OCI-M2 (cell line): ENCODE data around the gene CASKIN1.

Experiments used
- DNase-seq: peaks from one replicate; lab custom pipeline; 2025; ENCODE audit not compliant: unreplicated experiment; lab: John Stamatoyannopoulos, UW

CASKIN1 gene

DNA sequence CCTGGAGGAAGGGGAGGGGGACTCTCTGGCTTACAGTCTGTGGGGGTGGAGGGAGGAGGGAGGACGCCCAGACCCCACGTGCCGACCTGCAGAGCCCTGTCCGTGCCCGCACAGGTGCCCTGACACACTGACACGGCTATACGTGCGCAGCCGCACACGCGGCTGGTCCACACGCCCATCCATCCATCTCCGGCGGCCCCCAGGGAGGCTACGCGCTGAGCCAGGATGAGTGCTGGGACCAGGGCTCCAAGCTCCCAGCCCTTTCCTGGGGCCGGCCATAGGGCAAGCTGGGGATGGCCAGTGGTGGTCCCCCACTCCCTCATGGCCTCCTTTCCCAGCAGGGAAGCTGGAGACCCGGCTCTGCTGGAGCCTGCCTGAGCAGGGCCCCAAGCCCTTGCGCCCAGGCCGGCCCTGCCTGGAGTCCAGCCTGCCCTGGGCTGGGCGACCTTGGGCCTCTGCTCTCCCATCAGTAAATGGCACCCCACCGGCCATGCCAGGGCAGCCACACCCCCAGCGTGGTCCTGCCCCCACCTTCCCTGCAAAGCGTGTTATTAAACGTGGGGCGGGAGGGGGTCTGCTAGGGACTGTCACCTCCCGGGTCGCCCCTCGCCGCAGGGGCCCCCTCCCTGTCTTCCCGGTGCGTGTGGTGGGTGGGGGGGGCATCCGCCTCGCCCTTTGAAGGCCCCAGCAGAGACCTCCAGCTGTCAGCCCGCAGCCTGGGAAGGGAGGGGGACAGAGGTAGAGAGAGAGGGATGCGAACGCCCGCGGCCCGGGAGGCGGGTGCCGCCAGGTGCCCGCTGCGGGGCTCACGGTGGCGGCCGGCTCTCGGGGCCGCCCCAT lies 863 bp downstream of the CASKIN1 start:
- DNase-seq: no peak

DNA sequence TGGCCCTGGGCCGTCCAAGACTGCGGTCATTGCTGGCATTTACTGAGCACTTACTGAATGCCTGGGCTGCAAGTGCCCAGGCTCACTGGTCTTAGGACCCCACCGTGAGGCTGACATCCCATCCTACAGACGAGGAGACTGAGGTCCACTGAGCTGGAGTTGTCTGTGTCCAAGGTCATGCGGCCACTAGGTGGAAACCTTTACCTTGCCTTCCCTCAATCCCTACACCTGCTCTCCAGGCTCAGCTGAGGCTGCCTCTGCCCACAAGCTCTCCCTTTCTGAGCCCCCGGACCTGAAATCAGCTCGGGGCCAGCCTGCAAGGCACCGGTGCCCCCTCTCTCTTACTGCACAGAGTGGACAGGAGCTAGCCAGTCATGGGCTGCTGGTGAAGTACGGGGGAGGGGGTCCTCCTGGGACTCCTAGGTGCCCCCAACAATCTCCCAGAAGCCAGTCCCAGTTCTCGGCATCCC lies 1.5 kb downstream of the CASKIN1 start:
- no peak for DNase-seq

DNA sequence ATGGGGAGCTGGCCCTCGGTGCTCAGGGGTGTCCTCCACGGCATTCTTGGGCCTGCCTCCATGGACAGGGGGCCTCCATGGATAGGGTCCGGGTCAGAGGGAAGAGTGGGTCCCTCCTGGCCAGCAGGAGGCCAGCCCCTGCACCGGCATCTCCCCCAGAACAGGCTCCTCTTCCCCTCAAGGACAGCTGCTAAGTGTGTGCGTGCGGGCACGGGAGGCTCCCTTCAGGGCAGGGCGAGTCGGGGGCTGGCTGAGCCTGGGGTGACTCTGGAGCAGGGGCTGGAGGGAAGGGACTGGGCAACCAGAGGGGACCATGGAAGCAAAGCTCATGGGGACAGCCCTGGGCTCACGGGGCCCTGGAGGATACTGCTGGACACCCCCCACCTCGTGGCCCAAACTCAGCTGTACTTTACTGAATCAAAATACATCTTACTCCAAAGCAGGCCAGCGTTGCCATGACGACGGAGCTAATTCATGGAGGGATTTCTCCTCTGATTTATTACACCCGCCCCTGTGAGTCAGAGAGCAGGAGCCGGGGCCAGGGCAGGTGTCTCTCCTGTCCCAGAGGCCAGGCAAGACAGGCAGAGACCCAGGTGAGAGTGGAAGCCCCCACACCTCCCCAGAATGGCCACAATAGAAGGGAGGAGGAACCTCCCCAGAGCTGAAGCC lies 2.1 kb downstream of the CASKIN1 start:
- DNase-seq: no peak

DNA sequence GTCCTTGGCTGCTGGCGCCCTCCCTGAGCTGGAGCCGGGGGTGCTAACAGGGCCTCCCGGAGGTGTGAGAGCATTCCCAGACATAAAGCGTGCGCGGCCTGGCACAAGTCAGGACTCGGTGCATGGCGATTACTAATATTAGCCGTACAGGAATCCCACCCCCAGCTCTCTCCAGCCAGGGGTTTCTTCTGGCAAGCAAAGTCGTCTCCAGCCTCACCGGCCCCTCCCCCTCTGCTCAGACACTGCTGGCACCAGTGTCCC lies 5.0 kb downstream of the CASKIN1 start:
- no peak for DNase-seq

DNA sequence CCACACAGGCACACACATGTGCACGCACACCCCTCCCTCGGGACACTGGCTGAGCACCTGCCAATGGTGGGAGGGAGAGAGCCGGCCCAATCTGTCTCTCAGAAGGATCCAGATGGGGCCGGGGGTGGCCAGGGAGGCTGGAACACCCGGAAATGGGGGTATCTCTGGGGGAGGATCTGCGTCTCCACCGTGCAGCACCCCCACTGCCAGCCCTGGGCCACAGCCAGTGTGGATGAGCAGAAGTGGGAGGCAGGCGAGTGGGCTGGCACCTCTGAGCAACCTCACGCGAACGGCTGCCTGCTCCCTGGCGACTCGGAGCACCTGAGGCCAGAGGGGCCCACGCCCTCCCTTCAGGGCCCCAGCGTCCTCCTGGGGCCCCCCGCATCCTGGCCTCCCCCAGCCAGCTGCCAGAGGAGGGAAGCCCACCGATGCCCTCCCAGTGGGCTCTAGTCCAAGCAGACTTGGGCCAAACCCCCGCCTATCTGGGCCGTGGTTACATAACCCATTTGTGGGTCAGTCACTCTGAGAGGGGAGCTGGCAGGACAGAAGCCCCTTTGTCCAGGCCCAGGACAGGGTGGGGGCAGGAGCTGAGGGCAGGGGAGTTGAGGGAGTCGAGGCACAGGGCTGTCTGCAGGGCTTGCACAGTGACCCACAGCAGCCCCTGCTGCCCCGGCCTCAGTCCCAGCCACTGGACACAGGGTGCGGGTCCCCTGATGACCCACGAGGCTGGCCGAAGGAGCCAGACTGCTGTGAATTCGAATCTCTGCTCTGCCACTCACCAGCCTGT lies 5.6 kb downstream of the CASKIN1 start:
- no peak for DNase-seq

DNA sequence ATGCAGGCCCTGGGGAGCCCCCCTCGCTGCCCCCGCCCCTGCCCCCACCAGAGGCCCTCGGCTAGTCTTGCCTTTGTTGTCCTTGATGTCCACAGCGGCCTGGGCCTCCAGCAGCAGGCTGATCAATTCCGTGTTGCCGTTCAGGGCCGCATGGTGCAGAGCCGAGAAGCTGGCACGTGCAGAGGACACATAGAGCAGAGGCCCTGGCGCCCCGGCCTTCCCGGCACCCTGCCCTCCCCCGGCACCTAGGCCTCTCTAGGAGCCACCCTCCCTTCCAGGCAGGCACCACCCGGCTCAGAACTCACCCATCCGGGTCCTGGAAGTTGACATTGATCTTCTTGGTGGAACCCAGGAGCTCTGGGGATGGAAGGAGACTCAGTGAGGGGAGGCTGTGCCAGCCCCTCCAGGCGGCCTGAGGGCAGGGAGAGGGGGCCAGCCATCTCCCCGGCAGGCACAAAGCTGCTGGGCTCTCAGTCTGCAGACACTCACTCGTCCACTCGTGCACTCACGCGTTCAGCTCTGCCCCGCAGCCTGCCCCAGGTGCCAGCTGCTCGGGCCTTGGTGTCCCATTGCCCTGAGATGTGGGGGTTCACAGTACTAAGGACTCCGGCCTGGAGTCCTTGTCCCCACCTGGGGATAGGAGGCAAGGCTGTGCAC lies 6.3 kb downstream of the CASKIN1 start:
- DNase-seq: no peak

DNA sequence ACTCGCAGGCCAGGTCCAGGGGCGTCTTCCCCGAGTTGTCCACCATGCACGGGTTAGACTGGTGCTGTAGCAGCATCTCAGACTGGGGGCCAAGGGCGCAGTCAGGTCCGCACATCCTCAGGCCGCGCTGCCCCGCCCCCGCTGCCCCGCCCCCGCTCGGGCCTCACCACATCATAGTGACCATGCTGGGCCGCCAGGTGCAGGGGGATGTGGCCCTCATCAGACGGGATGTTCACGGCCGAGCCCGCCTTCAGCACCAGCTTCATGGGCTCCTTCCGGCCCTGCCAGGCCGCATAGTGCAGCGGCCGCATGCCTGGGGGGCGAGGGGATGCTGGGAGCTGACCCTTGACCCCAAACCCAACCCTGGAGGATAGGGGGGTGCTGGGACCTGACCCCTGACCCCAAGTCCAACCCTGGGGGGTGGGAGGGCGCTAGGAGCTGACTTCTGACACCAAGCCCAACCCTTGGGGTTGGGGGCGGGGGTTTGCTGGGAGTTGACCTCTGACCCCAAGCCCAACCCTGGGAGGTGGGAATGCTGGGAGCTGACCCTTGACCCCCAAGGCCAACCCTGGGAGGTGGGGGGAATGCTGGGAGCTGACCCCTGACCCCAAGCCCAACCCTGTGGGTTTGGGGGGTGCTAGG lies 7.0 kb downstream of the CASKIN1 start:
- DNase-seq: no peak

DNA sequence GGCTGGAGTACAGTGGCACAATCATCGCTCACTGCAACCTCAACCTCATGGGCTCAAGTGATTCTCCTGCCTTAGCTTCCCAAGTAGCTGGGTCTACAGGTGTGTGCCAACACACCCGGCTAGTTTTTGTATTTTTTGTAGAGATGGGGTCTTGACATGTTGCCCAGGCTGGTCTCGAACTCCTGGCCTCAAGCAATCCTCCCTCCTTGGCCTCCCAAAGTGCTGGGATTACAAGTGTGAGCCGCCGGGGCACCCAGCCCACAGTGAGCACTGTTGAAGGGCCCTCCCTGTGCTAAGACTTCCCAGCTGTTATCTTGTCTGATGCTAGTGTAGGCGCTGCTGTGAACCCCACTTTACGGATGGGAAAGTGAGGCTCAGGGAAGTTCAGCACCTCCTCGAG lies 8.0 kb downstream of the CASKIN1 start:
- DNase-seq: no peak

DNA sequence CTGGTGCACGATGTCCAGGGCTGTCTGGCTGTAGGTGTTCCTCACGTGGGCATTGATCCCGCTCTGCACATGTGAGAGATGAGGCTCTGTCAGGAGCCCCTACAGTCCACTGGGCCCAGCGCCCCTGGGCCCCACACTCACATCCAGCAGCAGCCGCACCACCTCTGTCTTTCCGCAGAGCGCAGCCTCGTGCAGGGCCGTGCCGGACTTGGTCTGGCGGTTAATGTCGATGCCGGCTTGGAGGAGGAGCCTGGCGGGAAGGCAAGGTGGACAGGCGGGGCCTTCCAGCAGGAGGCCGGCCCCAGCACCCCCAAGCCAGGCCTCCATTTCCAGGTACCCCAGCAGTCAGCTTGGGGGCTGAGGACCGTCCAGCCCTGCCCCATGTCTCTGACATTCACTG lies 9.2 kb downstream of the CASKIN1 start:
- DNase-seq: no peak

DNA sequence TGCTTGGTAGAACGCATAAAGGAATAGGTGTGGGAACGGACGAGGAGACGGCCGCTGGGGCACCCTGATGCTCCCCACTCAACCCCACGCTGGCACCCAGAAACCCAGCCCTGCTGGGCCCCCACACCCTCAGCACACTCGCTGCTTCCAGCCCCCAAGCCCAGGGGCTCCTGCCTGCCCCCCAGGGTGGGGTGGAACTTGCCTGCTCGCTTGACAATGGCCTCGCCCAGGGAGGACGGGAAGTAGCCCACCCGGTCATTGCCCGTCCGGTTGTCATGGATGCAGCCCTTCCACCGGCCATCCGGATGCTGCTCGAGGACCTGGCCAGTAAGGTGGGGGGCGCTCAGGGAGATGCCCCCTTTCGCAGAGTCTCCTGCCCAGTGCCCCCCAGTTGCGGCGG lies 9.9 kb downstream of the CASKIN1 start:
- DNase-seq: no peak

DNA sequence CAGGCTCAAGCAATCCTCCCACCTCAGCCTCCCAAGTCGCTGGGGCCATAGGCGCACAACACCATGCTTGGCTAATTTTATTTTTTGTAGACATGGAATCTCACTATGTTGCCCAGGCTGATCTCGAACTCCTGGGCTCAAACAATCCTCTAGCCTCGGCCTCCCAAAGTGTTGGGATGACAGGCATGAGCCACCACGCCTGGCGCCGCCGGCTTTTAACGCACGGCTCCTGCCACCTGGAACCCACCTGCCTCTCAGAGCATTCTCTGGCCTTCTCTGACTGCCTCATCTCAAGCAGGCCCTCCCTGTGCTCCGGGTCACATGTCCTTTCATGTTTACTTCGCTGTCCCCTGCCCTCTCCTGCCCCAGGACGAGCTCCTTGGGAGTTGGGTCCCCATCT lies 10.3 kb downstream of the CASKIN1 start:
- DNase-seq: no peak

DNA sequence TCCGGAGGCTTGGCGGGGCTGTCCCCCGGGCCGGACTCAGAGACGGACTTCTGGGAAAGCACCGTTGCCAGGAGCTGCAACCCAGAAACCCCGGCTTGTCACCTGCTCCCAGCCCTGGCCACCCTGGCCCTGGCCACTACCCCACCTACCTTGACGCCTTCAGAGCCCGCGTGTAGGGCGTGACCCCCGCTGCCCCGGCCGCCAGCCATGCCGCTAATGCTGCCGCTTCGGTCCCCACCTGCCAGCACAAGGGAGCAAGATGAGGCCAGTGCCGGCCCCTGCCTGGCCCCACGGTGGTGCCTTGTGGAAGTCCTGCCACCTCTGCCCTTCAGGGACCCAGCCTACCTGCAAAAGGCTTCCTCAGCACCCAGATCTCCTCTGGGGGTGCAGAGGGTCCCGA lies 11.4 kb downstream of the CASKIN1 start:
- no peak for DNase-seq

DNA sequence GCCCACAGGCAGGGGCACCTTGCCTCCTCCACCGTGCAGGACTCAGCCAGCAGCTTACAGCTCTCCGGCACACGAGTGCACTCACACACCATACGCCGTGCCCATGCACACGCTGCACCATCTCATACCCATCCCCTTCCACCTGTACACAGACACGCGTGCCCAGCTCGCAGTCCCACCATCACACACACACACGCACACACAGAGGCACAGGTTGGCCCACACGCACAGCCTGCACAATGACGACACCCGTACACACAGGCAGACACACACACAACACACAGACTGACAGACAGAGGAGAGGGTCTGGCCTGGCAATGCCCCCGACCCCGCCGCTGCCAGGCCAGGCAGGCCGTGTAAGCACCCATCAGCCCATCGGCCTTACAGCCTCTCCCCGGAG lies 12.1 kb downstream of the CASKIN1 start:
- no peak for DNase-seq

DNA sequence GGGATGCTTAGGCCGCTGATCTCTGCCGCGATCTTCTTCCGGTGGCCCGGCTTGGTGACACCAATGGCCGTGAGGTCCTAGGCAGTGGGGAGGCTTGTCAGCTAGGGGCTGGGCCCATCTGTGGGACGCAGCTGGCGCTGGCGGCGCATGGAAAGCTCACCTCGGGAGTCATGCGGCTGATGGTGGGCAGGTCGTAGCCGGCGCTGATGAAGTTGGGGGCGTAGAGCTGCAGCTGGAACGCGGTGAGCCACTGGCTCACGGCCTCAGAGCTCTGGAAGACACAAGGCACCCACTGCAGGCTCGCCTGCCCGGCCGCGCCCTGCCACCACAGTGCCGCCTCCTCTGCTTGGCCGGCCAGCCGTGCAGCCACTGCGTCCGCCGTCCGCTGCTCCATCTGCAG lies 12.7 kb downstream of the CASKIN1 start:
- DNase-seq: no peak

DNA sequence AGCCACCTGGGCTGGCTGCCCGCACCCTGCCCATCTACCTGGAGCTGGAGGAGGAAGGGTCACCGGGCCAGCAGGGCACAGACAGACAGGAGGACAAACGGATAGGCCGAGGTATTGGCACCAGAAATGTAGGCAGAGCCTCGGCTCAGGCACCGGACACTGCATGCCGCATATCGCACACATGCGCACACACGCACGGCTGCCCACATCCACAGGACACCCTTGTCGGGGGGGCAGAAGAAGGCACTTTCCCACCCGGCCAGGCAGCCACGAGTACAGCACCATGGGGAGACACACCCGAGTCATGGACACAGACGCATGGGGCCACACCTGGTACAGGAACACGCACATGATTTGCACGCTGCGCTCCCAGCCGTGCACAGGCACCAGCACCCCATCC lies 14.5 kb downstream of the CASKIN1 start:
- DNase-seq: no peak

DNA sequence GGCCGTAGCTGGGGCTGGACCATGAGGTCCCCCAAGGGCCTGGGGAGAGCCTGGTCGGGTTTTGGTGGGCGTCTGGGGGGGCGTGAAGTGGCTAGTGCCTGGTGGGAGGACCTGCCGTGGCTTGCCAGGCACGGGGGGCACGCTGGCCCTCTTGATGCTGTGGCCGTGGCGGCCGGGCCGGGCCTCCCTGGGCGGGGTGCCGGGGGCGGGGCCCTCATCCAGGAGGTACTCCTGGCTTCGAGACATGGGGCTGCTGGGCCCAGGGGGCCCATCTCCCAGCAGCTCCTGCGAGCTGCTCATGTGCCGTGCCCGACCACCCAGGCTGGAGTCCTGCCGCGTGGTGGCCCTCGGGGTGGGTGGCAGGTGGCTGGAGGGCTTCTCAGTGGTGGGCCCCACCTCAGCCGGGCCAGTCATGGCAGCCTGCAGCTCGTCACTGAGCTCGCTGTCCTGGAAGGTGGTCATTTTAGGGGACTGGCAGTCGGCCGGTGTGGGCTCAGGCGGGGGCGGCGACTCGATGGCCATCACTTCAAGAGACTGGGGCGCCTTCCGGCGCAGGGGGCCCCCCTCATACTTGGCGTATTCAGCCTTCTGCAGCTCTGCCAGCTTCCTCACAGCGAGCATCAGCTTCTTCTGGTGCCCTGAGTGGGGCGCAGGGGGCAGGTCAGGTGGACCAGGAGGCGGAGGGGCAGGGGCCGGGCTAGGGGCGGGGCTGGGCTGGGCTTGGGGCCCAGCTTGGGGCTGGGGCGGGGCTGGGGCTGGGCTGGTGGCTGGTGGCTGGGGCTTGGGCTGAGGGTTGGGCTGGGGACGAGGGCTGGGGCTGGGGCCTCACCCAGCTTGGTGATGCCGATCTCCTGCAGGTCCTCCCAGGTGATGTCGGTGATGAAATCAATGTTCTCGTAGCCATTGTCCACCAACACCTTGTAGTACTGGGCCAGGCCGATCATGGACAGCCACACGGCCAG lies 15.2 kb downstream of the CASKIN1 start:
- no peak for DNase-seq

DNA sequence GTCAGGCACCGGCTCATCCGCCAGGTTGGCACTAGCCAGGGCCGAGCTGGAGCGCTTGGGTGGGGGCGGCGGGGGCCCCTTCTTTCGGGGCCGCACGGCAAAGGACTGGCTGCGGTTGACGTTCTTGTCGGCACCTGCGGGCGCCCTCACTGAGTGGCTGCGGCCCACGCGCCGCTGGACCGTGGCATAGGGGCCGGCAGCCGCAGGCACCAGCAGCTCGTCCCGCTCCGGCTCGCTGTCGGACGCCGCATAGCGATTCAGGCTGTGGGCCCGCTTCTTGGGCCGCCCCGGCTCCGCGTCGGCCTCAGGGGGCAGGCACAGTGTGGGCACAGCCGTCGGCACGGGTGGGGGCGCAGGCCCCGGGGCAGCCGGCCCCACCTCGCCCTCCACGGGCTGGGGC lies 15.9 kb downstream of the CASKIN1 start:
- no peak for DNase-seq

DNA sequence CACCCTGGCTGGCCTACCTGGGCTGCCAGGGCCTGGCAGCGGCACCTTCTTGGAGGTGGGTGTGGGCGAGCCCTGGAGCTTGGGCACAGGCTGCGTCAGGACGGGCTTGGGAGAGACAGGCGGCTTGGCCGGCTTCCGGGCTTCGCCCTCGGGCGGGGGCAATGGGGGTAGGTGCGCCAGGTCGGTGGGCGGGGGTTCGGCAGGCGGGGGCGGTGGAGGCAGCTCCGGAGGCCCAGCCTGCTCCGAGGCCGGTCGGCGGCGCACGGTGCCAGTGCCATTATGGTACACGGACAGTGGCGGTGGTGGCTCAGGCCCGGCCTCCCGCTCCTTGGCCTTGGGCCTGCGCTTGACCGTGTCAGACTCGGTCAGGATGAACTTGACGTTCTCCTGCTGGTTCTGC lies 16.8 kb downstream of the CASKIN1 start:
- DNase-seq: no peak

DNA sequence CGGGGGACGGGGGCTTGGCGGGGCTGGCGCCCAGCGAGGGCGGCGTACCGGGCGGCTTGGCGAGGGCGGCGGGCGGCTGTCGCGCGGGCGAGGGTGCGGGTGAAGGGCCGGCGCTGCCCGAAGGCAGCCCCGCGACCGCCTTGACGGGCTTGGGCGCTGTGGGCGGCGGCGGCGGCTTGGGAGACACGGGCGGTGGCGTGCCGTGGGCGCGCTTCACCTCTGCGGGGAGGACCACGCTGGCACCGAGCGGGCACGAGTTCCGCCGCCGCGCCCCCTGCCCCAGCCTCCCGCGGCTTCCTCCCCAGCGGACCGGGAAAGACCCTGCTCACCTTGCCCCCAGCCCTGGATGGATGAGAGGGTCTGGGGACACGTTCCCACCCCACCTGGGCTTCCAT lies 17.3 kb downstream of the CASKIN1 start:
- no peak for DNase-seq
